ENCODE results near the gene PANX2. TPM values are rescaled to one million over a fixed set of nuclear protein-coding genes. Genes with fewer than 3 reads are reported as not detected.

The PANX2 gene
- total and polyA plus RNA-seq, 2 of the 4 experiments (the other 2 are of a cell fraction) = 0.18 to 1.7 TPM

DNA sequence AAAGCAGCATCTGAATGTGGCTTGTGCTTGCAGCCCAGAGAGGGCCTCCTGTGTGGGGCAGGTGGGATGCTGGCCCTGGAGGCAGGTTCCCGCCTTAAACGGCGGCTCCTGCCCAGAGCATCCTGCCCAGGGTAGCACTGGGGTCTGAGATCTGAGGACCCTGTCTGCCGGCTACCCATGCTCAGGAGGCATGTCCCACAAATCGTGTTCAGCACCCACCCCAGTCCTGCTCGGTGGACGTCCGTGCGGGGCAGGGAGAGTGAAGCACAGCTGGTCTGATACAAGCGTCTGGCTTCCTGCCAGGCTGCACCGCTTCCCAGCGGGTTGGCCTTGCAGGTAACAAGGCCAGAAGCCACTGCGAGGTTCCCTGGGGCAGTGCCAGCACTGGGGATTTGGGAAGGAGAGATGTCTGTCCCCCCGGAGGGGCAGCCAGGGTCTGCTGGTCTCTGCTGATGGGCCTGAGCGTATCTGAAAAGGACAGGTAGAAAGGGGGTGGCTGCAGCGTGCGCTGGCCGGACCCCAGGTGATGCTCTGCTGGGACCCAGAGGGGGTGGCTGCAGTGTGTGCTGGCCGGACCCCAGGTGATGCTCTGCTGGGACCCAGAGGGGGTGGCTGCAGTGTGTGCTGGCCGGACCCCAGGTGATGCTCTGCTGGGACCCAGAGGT, 18.8 kb downstream of the PANX2 start:
- WGBS, 2 experiments (ENCODE audit: extremely low coverage in 2 of 2, insufficient read length in 1 of 2) = 76% methylated on average over 10 of the region's 20 CpGs; no CpG with 5 or more reads in 1 of the 2 experiments
- peaks cover 7% of the 10 kb centered on the region for H3K9me1 ChIP-seq (ENCODE audit: insufficient read depth, low read length)
- no peak overlapping the region for H3K56ac ChIP-seq (ENCODE audit: extremely low read depth, insufficient read depth, low read length)
- POLR2A ChIA-PET (ENCODE audit: unreplicated experiment) = no interaction called here
- H4K8ac ChIP-seq (ENCODE audit: low read depth in 2 of 2, low read length in 2 of 2) = no peak overlapping the region
- CTCF ChIA-PET = no interaction called here
- no peak overlapping the region for H2BK20ac ChIP-seq (ENCODE audit: low read depth, low read length)
- no peak for DNase-seq
- no peak for TF ChIP-seq ELK1 (IDR thresholded peaks at IDR 0.05; ENCODE audit: borderline replicate concordance, low read depth, low read length)
- TF ChIP-seq MAZ (IDR thresholded peaks at IDR 0.05; ENCODE audit: borderline replicate concordance, low read depth, low read length) = no peak
- TF ChIP-seq CHD1 (IDR thresholded peaks at IDR 0.05; ENCODE audit: low read depth, low read length) = no peak
- TF ChIP-seq MAFK (IDR thresholded peaks at IDR 0.05; ENCODE audit: low read depth, low read length) = no peak
- TF ChIP-seq RAD21 (IDR thresholded peaks at IDR 0.05; ENCODE audit: low read length) = no peak
- no peak for TF ChIP-seq CEBPB (IDR thresholded peaks at IDR 0.05; ENCODE audit: low read depth, low read length)
- no peak for TF ChIP-seq FOS (IDR thresholded peaks at IDR 0.05; ENCODE audit: low read depth, low read length)
- no peak for TF ChIP-seq POLR2A (IDR thresholded peaks at IDR 0.05; ENCODE audit: low read depth, low read length)
- no peak for TF ChIP-seq CTCF (conservative IDR thresholded peaks at IDR 0.05; ENCODE audit: low read depth, low read length)
- H2AK9ac ChIP-seq (replicated peaks; ENCODE audit: low read depth, low read length, poor library complexity) = no peak overlapping the region
- no peak overlapping the region for H2AFZ ChIP-seq (replicated peaks; ENCODE audit: low read length, poor library complexity)
- no peak for ATAC-seq (ENCODE audit: low read depth)
- peaks cover 35% of the 10 kb centered on the region for H4K20me1 ChIP-seq (ENCODE audit: insufficient read depth, low read length)
- no peak overlapping the region for H3K4me3 ChIP-seq (ENCODE audit: insufficient read depth, low read depth, low read length)
- no peak overlapping the region for H2BK5ac ChIP-seq (ENCODE audit: low read depth, low read length, poor library complexity, severe bottlenecking)
- no TSS peak for BruUV-seq (replicated peaks)
- intact Hi-C loops (cut with micrococcal nuclease) (no loop called here), in situ Hi-C loops (cut with MboI; ENCODE audit: low sequenced_read_pairs) (no loop called here), dilution Hi-C loops (cut with HindIII; ENCODE audit: low sequenced_read_pairs, unreplicated experiment) (no loop called here)
- H3K14ac ChIP-seq (replicated peaks; ENCODE audit: low read depth, low read length) = no peak overlapping the region
- no peak overlapping the region for H3K18ac ChIP-seq (ENCODE audit: low read depth, low read length)
- H4K91ac ChIP-seq (ENCODE audit: insufficient read depth, low read depth, low read length) = no peak overlapping the region
- peaks cover 14 to 67% of the 10 kb centered on the region in 2 experiments for H3K79me1 ChIP-seq (ENCODE audit: low read depth in 1 of 2, low read length in 2 of 2)
- no peaks in the 10 kb centered on the region for H3K27me3 ChIP-seq (ENCODE audit: control insufficient read depth, insufficient read depth, low read length)
- H3K4me1 ChIP-seq (ENCODE audit: control insufficient read depth, insufficient read depth, low read length) = peaks cover 23% of the 10 kb centered on the region
- peaks cover 16% of the 10 kb centered on the region for H3K36me3 ChIP-seq (ENCODE audit: control insufficient read depth, insufficient read depth, low read length)
- no peak overlapping the region for H3K9ac ChIP-seq (ENCODE audit: low read depth, low read length)
- H2BK120ac ChIP-seq (ENCODE audit: low read depth, low read length) = no peak overlapping the region
- no peak overlapping the region for H4K5ac ChIP-seq (ENCODE audit: low read depth, low read length)
- H3K23ac ChIP-seq (ENCODE audit: low read depth, low read length) = no peak overlapping the region
- no peak overlapping the region for H2AK5ac ChIP-seq (ENCODE audit: low read depth, low read length)
- H3K4me2 ChIP-seq (ENCODE audit: low read depth, low read length) = no peak overlapping the region
- H3K4ac ChIP-seq (ENCODE audit: low read depth, low read length) = no peak overlapping the region
- H3K27ac ChIP-seq (ENCODE audit: insufficient read depth, low read length) = no peak overlapping the region
- H3K9me3 ChIP-seq (ENCODE audit: control insufficient read depth, insufficient read depth, low read length) = no peaks in the 10 kb centered on the region
- H2BK15ac ChIP-seq (ENCODE audit: low read depth, low read length) = no peak overlapping the region

All from IMR-90 (cell line).